Activated CD4-positive, alpha-beta T cell treated with anti-CD3 and anti-CD28 coated beads for 24 hours (primary cell): ENCODE results near the gene CCDC192.

Experiments
- DNase-seq, 2 donors: peaks; one replicate each; pipeline ENCODE4 v3.0.0-alpha.2; 2020; ENCODE audit warnings: low read depth in 2 of 2

The CCDC192 gene

DNA sequence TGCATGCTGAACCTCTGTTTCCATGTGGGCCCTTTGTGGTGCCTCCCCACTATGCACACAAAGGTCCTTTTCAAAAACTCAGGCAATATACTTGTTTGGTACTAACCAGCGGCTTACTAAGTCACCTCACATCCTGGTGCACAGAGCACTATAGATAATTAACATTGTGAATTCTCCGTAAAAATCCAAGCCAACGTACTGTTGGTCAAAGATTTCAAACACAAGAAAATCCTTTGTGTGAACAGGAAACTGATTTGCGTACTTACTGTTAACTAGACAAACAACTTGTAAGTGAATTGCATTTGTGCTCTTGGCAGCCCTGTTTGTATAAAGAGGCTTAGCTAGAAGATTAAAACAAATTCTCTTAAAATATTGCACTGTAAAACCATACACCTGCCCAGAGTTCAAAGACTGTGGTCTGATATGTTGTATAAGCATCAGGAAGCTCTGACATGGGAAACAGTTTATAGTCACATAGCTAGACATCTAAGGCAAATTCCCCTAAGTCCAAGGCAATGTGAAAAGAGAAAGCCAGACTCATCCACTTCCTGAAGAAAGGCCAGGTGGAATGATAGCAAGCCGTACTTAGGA lies 255.3 kb downstream of the CCDC192 start:
- DNase-seq = no peak

DNA sequence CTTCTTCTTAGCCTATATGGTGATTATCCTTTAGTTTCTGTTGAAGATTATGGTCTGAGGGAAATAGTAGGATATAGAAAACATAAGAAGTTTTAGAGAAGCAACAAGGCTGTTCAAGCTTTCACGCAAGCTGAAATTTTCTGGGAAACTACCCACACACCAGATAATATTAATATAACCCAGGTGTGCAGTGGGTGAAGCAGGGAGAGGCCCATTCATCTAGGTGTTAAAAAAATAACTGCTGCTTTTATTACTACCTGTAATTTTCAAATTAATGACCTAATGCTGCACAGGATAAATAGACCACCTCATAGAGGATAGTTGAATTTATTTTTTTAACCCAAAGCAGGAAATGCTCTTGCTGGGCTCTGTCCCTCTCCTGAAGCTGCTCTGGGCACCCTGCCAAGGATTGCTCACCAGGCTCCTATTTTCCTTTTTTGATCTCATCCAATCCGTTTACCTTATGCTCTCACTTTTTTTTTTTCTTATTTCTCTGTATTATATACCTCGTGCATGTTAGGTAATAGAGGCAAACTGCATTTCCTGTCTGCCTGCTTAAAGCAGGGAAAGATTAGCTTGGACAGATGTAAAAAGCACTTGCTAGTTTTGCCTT lies 256.1 kb downstream of the CCDC192 start:
- no peak for DNase-seq

DNA sequence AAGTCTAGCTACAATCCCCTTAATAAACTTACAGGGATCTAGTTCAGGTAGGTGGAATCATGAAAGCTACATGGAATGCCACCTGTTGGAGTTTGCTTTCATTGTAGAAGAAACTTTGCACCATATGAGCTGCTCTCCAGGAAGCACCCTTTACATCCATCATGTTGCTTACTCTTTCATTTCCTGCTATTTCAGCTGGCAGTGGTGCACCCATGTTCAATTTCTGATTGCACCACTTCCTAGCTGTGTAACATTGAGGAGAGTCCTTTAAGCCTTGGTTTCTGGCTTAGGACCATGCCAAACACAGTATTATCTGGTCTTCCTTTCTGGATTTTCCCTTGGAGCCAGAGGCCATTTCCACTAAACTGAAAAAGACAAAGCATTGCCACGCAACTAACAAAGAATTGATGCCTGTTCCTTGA lies 257.1 kb downstream of the CCDC192 start:
- no peak for DNase-seq

DNA sequence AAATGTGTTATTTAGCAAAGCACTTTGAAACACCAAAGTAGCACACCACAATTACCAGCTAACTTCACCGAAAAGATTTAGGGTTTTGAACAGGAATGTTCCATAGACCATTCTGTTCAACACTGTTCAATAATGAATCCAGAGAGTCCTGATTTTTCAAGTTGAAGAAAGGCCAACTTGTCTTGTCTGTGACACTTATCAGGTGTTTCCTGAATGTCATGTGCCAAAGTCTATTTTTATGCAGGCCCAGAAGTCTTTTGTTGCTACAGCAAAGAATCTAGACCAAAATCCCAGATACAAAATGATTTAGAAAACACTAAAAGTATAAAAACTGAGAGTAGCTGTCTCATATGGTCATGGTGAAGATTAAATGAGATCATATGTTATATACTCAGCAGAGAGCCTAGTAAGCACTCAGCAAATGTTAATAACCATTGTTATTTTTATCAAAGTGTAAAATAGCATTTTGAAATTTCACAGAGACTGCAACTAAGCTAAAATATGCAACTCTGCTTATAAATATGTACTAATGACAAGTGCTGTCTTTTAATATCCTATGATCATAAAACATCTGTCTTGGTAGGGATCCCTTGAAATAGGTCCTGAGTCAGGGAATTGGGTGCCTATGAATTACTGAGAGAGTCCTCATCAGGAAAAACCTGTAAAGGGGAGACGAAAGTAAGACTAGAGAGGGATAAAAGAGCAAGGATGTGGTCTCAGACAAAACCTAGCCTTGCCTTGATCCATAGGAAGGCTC lies 258.0 kb downstream of the CCDC192 start:
- DNase-seq = no peak

DNA sequence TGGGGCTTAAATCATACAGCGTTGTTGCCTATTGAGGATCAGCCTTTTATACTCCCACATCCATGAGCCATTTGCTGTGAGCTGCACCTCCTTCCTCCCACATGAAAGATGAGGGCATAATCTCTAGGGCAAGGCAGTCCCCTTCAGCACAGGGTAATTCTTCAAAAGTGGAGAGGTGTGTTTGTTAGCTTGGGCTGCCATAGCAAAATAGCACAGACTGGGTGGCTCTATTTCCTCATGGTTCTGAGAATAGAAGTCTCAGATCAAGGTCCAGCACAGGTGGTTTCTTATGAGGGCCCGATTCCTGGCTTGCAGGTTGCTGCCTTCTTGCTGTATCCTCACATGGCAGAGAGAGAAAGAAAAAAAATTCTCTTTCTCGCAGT lies 258.6 kb downstream of the CCDC192 start:
- DNase-seq = no peak

DNA sequence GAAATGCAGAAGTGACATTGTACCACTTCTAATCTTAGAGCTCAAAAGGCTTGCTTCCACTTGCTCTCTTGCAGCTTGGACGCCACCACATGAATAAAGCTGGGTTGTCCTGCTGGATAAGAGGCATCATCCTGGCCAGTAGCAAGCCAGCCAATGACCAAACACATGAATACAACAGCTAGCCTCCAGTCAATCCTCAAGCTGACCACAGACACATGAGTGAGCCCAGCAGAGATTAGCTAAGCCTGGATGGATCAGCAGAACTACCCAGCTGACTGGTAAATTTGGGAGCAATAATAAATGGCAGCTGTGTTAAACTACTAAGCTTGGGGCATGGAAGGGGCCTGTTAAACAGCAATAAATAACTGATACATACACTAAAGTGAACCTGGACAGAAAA lies 259.3 kb downstream of the CCDC192 start:
- DNase-seq = no peak

DNA sequence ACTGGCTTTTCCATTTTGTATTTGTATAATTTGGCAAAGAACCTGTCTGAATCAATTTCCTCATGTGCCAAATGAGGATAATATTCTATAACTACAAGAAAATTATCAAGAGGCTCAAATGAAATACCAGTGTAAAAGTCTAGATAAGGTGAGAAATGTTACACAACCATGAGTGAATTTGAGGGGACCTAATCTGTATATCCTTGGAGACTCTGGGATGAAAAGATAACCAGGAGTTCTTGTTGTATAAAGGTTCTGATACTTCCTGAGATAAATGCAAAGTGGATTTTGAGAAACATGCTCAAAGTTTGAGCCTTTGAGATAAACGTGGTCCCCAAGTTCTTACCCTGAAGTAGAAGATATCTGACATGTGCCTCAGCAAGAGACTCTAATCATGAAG lies 260.0 kb downstream of the CCDC192 start:
- no peak for DNase-seq

DNA sequence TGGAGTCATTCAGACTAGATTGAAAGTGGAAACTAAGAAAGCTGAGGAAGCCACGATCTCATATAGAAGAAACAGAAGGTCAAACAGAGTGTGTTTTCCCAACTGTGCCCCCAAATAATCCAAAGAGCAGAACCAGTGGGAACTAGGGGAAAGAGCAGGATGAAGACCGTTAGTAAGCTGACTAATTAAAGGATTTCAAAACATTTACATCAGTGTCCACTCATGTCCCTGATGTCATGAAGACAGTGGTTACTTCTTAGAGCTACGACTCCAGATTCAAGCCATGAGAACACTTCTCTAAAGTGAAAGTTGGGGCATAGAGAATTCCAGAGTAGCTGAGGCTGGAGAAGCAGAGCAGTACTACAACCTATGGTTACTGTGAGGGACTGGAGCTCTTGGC lies 260.7 kb downstream of the CCDC192 start:
- no peak for DNase-seq

DNA sequence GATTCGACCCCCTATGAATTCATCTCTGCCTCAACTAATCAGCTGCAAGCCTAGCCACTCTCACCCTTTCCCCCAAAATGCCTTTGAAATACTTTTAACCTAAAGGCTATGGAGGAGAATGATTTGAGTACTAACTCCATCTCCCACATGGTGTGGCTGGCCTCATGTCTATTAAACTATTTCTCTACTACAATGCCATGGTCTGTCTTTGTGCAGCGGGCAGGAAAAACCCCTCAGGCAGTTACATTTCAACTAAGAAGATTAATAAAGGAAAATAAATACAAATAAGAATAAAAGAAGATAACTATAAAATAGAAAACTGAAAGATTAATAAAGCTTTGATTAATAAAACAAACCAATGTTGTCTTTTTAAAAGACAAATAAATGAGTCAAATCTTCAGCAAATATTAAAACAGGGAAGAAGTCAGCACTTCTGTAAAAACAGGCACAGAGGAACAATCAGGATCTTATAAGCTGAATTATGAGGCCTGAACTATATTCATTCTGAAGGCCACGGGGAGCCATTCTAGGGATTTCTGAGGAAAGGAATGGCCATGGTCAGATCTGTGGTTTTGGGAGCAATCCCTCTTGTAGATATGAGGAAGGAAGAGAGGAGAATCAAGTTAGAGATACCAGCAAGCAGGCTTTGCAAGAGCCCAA lies 264.3 kb downstream of the CCDC192 start:
- DNase-seq = no peak

DNA sequence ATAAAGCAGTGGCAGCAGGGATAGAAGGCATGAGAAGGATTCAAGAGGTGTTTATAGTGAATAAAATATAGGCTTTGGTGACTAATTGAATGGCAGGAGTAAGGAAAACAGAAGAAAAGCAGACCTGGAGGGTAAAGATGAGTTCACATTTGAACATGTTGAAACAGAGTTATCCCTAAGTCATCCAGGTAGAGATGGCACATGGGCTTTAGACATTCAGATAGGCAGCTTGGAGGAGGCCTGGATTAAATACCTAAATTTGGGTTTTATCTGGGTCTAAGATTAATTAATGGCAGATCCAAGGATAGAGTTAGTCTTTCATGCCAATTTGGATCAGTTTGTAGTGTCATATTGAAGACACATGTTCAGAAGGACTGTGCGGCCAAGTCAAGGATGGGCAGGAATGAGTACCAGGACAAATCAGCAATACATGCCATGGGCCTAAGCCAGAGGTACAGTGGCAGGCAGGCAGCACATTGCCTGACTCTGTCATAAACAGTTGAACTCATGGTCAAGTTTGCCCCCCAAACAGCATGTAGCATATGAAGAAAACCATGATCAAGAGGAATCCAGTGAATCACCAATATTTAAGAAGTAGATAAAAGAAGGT lies 264.9 kb downstream of the CCDC192 start:
- DNase-seq = no peak

DNA sequence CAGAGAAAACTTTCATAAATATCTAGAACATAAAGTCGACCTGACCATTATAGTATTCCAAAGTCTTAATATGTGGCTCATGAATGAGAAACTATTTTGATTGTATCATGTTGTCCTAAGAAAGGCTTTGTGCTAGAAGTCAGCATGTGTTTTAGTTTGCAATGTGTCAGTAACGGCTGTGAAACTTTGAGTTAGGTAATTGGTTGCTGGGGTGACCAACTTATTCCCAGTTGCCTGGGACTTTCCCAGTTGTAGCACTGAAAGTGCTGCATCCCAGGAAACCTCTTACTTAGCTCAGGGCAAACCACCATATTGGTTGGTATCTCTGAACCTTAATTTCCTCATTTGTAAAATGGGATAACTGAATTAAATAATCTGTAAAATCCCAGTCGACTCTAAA lies 265.8 kb downstream of the CCDC192 start:
- DNase-seq = no peak

DNA sequence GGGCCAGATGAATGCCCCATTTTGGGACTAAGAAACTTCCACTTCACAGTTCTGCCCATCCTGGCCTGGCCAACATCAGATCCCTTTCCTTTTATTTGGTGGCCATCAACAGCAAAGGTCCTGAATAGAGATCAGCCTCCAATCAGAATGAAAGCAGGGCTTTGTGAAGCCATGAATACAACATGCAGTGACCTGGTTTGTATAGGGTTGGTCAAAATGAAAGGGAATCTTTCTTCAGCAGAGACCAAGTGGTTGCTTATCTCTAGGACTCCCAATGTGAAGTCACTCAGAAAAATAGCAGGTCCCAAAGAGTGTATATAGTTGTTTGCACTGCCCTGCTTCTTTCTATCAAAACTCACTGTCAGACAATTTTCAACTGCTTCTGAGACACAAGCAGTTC lies 266.5 kb downstream of the CCDC192 start:
- no peak for DNase-seq

DNA sequence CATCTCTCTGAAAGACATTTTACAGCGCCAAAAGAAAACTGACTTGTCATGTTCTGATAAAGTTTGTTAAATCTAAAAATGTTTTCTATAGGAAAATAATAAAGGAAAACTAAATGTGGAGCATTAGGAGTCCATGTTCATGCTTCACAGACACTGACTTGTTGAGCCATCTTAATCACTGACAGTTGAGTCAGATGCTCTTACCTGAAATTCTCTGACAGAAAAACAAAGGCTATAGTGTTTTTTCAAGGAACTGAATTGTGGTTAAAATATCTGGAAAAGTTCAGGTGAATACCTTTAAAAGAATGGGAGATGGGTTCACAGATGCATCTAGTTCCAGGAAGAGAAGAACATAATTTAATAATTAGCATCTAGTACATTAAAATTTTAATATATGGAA lies 266.9 kb downstream of the CCDC192 start:
- DNase-seq = no peak

DNA sequence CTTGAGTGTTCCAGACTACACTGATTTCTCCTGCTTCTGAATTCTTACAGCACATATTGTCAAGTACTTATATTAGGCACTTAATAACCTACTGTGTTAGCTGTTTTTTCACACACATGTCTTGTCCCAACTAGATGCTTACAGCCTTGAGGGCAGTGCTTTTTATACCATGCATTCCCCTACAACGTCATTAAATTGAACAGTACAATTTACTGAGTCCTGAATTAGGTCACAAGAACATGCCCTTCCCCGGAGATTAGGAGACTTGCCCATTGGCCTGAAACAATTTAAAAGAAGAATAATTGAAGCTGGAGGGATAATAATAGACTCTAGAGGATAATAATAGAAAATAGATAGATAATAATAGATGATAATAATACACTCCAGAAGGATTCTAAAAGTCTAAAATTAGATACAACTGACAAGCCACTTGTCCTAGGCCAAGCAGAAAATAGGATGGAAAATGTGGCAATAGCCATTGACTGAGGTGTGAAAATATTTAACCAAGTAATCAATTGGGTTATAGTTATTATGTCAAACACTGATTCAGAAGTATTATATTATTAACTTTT lies 267.7 kb downstream of the CCDC192 start:
- no peak for DNase-seq

DNA sequence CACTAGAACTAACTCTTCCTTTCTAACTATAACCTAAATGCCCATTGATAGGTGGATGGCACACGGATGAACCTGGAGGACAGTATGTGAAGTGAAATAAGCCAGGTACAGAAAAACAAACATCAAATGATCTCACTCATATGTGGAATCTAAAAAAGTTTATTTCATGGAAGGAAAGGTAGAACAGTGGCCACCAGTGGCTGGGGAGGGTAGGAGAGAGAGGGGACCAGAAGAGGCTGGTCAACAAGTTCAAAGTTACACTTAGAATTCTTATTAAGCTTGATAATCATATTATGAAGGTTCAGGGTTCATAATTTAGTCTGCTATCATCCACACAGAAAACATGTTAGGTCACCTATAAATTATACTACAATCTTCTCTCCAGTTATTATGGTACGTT lies 272.8 kb downstream of the CCDC192 start:
- no peak for DNase-seq

DNA sequence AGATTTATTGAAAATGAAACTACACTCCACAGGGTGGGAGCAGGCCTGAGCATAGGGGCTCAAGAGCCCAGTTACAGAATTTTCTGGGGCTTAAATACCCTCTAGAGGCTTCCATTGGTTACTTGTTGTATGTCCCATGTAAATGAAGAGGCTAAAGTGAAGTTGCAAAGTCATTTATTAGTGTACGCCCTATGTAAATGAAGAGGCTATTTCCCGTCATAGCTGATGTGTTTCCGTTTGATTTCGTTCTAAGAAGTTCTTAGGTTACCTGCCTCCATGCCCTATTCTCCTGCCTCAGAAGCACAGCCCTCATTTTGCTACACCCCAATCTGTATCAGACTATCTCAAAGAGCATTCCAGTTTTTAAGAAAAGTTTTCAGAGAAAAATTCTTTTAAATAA lies 273.3 kb downstream of the CCDC192 start:
- no peak for DNase-seq

DNA sequence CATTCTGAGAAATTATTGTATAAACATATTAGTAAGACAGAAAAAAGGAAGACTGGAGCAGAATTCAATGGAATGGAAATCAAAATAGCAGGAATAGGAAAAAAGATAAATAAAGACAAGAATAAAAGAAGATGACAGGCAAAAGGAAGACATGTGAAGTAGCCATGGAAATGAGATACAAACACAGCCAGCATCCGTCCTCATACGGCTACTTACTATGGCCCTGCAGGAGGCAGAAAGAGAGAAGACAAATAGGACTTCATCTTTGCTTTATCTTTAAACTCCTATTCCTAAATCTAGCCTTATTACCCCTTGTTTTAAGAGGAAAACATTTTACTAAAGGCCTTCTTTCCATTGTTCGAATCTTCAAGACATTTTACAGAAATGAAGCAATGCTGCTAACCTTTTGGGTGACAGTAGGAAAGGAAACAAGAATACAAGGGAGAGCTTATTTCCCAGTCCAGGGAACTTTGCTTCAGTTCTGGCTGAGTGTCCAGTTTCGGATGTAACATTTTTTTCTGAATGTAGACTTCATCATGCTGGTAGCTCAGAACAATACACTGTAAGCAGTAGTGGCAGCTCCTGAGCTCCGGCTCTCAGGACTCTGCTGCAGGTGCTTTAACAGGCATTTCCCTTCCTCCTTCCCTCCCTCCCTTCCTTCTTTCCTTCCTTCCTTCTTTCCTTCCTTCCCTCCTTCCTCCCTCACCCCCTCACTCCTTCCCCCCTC lies 274.0 kb downstream of the CCDC192 start:
- no peak for DNase-seq

DNA sequence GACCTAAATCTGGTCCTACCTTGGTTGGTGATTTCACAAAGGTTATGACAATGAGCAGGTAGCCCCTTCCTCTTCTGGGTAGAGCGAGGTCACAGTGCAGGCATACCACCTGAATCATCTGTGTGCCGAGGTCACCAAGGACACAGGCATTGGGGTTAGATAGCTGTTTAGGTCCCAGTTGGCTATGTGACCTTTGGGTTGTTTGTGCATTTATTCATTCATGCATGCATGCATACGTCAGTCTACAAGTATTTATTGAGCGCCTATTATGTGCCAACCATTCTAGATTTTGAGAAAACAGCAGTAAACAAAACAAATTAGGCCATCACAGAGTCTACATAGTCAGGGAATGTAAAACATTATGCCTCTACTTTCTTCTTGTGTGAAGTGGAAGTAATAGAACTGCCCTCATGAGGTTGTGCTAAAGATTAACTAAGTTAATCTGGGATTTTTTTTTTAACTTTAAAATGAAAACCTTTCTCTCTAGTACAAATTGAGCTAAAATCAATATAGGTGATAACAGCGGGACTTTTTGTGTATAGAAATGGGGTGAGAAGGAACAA lies 275.6 kb downstream of the CCDC192 start:
- DNase-seq = no peak

DNA sequence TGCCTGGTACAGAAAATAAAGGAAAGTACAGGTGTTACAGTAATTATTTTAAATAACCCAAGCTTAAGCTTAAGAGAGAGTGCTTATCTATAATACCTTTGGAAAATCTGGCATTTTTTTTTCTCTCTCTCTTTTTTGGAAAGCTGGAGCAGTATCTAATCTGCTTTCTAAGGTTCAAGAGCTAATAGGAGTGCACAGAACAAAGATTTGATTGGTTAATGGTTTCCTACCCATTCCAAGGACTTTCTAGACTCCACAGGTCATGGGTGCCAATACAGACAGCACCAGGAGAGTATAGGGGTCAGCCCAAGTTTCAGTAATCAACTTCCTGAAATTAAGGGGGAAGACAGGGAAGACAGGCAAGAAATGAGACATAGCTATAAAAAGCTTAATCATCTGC lies 276.3 kb downstream of the CCDC192 start:
- DNase-seq = no peak

DNA sequence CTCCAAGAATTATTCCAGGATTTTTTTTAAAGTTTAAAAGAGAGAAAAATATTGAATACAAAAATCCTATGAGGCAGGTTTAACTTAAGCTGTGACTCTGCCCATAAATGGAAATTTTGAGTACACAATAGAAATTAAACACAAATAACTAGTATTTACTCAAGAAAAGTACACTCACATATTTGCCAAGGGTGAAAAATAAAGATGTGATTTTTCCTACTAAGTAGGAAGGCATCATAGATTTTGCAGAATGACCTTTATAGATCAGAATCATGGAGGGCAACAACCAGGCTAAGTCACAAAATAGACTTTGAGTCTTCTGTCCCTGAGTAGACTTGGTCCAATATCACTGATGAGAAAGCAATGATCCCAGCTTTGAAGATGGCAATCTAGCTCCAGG lies 277.7 kb downstream of the CCDC192 start:
- no peak for DNase-seq

DNA sequence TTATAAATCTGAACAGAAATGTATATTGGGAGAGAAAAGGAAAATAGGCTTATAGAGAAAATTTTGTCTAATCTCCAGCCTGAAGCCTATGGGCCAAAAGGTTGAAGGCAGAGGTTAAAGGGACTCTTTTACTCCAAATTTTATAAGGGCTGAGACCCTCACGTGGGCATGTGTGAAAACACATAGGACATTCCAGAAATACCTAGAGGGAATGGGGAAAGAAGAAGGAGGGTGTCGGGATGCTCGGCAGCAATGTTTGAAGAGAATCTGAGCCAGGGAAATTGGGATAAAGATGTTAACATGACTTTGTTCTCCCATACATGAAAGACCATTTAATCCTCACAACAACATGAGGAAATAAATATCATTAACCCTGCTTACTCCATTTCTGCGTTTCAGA lies 278.3 kb downstream of the CCDC192 start:
- no peak for DNase-seq
